ENCODE data around the gene UCK2. TPM values are rescaled to one million over a fixed set of nuclear protein-coding genes. Genes with fewer than 3 reads are reported as not detected.

UCK2 gene
- total RNA-seq, 1 donor from 2014 or later = 14.7 TPM

- Histone ChIP-seq H3K4me1 (no peaks in the 10 kb centered on the region), H3K27me3 (no peaks in the 10 kb centered on the region), H3K36me3 (no peaks in the 10 kb centered on the region), H3K9me3 (no peaks in the 10 kb centered on the region), H3K27ac (no peak overlapping the region), H3K4me3 (no peak overlapping the region)
- ATAC-seq (peak; percentile 27), DNase-seq (no peak)
- intact Hi-C loops (cut with DNase I) = no loop called here
- no peak for TF ChIP-seq CTCF (IDR thresholded peaks at IDR 0.05)
Measured at GRCh38 chr1:165947797-165948455, 120.5 kb downstream of the UCK2 start.

DNA sequence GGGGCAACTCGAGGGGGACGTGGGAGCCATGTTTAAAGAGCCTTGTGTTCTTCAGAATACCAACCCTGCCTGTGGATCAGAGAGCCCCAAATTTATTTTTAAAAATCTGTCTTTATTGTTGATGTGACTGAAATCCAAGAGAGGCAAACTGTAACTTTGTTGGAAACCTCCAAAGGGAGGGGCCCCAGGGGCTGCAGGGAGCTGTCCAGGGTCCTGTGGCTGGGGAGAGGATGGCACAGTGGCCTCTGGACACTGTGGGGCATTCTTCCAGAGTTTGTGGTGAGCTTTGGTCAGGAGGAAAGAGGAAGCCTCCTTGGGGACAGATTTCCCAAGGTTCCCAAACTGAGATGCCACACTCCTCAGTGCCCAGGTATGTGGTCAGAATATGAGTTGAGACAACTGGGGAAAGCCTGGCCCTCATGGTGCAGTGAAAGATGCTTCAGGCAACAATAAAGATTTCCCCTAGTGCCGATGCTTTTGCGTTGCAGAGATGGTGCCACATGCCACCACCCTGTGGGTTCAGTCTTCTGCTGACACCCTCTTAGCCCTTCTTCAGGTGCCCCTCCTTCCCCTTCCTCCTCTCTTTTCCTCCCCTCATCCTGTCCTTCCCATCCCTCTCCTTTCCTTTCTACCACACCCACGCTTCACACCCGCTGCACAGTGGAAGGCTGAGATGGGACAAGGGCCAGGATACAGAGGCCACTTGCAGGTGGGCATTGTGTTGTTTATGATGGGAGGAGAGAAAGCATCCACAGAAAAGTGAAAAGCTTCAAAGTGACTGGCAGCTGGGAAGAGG, 122.1 kb downstream of the UCK2 start:
- Histone ChIP-seq H3K27ac (no peak overlapping the region), H3K27me3 (no peaks in the 10 kb centered on the region), H3K36me3 (no peaks in the 10 kb centered on the region), H3K4me3 (no peak overlapping the region), H3K9me3 (no peaks in the 10 kb centered on the region), H3K4me1 (no peaks in the 10 kb centered on the region)
- no peak for TF ChIP-seq CTCF (IDR thresholded peaks at IDR 0.05)
- ATAC-seq (peak; percentile 23), DNase-seq (no peak)
- intact Hi-C loops (cut with DNase I) = no loop called here

DNA sequence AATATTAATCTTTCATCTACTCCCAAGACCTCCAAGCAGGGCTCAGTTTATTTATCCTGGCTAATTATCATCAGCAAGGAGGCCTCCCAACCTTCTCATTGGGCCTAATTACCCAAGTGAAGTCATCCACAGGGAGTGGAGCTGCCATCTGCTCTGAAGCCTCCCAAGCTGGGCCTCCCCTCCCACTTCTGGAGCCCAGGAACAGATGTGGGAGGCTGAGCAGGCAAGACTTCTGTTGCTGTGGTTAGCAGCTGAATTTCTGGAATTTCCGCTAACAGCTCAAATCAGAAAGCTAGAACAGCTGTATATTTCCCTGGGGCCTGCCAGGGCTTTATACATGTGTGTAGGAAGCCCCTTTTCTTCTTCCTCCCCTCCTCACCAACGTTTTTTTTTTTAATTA, 127.5 kb downstream of the UCK2 start:
- Histone ChIP-seq H3K4me3 (no peak overlapping the region), H3K9me3 (no peaks in the 10 kb centered on the region), H3K27ac (no peak overlapping the region), H3K4me1 (no peaks in the 10 kb centered on the region), H3K36me3 (no peaks in the 10 kb centered on the region), H3K27me3 (no peaks in the 10 kb centered on the region)
- no peak for DNase-seq
- no peak for ATAC-seq
- intact Hi-C loops (cut with DNase I) = no loop called here
- no peak for TF ChIP-seq CTCF (IDR thresholded peaks at IDR 0.05)

DNA sequence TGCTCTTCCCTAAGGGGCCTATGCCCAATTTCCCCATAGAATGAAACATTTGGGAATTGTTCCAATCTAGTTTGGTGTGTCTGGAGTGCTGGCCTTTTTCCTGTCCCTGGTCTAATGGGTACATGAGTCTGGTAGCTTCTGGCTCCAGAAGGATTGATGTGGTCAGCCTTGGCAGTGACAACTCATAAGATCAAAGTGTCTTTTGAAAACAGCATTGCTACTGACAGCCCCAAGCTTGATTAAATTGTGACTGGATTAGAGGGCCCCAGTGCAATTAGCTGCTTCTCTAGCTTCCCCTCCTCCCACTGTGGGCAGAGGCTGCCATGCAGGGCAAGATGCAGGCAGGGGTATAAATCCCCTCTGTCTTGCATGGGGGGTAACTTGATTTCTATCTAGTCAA, 130.9 kb downstream of the UCK2 start:
- DNase-seq = no peak
- Histone ChIP-seq H3K9me3 (no peaks in the 10 kb centered on the region), H3K27ac (no peak overlapping the region), H3K36me3 (no peaks in the 10 kb centered on the region), H3K4me3 (no peak overlapping the region), H3K27me3 (no peaks in the 10 kb centered on the region), H3K4me1 (no peaks in the 10 kb centered on the region)
- no peak for TF ChIP-seq CTCF (IDR thresholded peaks at IDR 0.05)
- intact Hi-C loops (cut with DNase I) = no loop called here
- no peak for ATAC-seq

GRCh38 chr1:165960136-165960535, 132.7 kb downstream of the UCK2 start:
- no peak overlapping the region for H3K4me3 ChIP-seq
- H3K9me3 ChIP-seq = no peaks in the 10 kb centered on the region
- TF ChIP-seq CTCF (IDR thresholded peaks at IDR 0.05) = no peak
- H3K27me3 ChIP-seq = no peaks in the 10 kb centered on the region
- no peak overlapping the region for H3K27ac ChIP-seq
- DNase-seq (no peak), ATAC-seq (no peak)
- no peaks in the 10 kb centered on the region for H3K4me1 ChIP-seq
- intact Hi-C loops (cut with DNase I) = no loop called here
- no peaks in the 10 kb centered on the region for H3K36me3 ChIP-seq

Data from upper lobe of right lung (tissue), 1 donor.